GM21619 (cell line): ENCODE data around the gene SNX18.

ENCODE experiments used
- ATAC-seq: cut with Tn5 transposase; IDR thresholded peaks from one replicate; pipeline ENCODE4 v1.9.1; 2021; ENCODE audit not compliant: unreplicated experiment

SNX18 gene

GRCh38 chr5:54579591-54580295, 62.2 kb downstream of the SNX18 start:
- ATAC-seq: no peak

- no peak for ATAC-seq
Measured at GRCh38 chr5:54580997-54581811, 63.6 kb downstream of the SNX18 start.

GRCh38 chr5:54581831-54582548, 64.4 kb downstream of the SNX18 start:
- no peak for ATAC-seq

- ATAC-seq: no peak
Measured at GRCh38 chr5:54586336-54586735, 68.8 kb downstream of the SNX18 start.

- no peak for ATAC-seq
Measured at GRCh38 chr5:54589786-54590185, 72.2 kb downstream of the SNX18 start.

GRCh38 chr5:54590824-54591223, 73.3 kb downstream of the SNX18 start:
- no peak for ATAC-seq

GRCh38 chr5:54593779-54594178, 76.2 kb downstream of the SNX18 start:
- no peak for ATAC-seq

GRCh38 chr5:54594181-54594580, 76.6 kb downstream of the SNX18 start:
- ATAC-seq: no peak

GRCh38 chr5:54595721-54596120, 78.2 kb downstream of the SNX18 start:
- ATAC-seq: no peak
